HG02981 (cell line): Measurements from ENCODE around the gene LARP4.
"Not testable (repeated sequence)": the region's sequence is repeated elsewhere in the genome, so short reads cannot be mapped to it uniquely, and the experiment has no call there.

Source experiments
- ATAC-seq: cut with Tn5 transposase; IDR thresholded peaks from one replicate; pipeline ENCODE4 v1.9.1; 2021; ENCODE audit warnings: mild to moderate bottlenecking, moderate library complexity; ENCODE audit not compliant: unreplicated experiment

LARP4 gene

DNA sequence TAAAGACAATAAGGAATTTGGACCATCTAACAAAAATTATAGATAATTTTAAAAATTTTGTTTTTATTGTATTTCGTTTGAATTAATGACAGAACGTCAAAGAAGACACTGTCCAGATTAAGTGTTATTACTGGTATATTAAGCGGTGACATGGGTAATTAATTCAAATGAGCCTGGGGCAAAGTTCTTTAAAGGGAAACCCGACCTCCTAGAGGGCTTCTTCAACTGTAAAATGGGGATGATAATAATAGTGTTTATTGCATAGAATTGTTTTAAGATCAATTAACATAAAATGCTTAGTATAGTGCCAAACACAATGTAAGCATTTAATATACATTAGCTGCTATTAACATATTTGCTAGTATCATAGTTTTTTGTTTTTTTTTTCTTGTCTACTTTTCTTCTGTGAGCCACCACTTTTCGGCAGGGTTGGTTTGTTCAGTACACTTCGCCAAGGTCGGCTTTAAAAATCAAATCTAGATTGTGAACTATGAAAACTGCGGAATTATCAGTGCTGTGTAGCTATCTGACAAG lies 514 bp upstream of the LARP4 start:
- no peak for ATAC-seq

DNA sequence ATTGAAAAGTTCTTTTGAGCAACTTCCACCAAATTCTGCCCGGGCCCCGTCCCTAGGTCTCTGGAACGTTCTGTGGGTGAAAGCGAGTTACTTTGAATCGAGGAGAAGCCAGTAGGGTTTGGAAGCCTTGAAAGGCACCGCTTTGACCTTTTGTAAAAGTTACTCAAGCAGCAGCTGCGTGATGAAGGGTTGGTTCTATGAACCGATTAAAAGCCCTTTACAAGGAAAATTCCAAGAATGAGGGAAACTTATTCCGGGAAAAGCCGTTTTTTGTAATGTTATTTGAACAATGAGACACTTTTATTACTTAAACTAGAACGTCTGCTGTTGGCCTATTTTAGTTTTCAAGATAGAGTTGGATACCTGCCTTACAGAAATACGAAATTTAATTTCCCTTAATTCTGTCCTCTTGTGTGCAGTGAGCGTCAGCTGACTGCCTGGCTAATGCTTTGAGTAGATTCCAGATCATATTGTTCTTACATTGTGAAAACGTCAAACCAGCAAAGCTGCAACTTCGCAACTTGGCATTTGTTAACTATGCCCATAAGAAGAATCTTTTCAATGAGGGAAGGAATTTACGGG lies 906 bp downstream of the LARP4 start:
- ATAC-seq: no peak

DNA sequence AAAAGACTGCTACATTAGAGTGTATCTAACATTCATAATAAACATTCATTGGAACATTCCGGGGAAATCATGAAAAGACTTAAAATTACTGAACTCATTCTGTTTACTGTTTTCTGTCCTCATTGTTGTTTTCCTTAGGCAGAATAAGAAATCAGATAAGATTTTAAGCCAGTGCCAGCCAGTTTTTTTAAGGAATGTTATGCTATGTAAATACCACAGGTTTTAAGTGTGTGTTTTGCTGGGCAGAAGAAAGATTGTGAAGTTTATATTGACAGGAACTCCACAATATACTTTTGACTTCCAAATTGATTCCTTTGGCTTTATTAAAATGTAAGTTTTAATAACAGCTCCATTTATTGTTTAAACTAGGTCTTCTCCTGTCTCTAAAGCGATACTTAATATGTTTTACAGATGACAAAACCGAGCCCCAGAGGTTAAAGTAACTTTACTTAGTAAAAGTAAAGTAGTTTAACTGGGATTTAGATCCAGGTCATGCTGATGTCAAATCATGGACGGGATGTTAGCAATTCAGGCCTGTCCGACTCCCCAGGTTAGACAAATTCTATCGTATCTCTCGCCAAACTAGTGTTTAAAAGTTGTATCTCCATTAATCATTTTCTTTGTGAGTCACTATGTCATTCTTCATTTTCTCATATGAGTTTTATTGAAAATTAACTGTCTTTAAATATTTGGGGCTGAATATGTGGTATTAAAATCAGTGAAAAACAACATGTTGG lies 1.7 kb downstream of the LARP4 start:
- ATAC-seq: no peak

DNA sequence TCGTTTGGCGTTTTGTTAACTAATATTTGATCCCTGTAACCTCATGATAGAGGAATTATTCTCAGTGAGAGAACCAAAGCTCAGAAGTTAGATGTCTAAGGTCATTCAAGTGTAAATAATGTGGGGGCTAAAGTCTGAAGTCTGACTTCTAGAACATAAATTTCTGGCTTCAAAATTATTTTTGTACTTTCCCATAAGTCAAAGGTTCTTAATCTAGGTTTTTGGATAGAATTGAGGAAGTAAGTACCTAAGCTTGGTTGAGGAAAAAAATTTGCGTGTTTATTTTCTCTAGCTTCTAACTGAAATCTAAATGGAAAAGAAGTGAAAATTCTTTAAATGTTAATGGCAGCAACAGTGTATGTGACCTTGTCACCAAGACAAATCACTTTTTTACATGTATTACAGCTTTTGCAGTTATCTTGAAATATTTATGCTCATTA lies 2.3 kb downstream of the LARP4 start:
- ATAC-seq: no peak

DNA sequence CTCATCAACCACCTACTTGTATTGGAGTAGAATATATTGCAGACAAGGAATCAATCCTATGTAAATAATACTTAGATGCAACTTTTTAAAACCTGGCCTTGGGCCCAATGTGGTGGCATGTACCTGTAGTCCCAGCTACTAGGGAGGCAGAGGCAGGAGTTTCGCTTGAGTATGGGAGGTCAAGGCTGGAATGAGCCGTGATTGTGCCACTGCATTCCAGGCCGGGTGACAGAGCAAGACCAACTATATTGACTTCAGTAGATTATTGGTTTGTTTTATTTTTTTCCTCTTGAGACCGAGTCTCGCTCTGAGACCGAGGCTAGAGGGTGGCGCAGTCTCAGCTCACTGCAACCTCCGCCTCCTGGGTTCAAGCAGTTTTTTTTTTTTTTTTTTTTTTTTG lies 3.6 kb downstream of the LARP4 start:
- no peak for ATAC-seq

DNA sequence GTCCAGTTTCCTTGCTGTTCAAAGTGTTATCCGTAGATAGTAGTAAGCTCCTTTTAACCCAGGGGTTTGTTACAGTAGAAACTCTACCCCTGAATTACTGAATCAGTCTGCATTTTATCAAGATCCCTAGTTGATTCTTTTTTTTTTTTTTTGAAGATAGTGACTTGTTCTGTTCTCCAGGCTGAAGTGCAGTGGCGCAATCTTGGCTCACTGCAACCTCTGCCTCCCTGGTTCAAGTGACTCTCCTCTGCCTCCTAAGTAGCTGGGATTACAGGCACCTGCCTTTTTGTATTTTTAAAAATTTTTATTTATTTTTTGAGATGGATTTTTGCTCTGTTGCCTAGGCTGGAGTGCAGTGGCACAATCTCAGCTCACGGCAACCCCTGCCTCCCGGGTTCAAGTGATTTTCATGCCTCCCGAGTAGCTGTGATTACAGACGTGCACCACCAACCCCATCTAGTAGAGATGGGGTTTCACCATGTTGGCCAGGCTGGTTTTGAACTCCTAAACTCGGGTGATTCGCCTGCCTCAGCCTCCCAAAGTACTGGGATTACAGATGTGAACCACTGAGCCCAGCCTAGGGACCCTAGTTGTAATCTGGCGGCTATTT lies 10.5 kb downstream of the LARP4 start:
- no peak for ATAC-seq

DNA sequence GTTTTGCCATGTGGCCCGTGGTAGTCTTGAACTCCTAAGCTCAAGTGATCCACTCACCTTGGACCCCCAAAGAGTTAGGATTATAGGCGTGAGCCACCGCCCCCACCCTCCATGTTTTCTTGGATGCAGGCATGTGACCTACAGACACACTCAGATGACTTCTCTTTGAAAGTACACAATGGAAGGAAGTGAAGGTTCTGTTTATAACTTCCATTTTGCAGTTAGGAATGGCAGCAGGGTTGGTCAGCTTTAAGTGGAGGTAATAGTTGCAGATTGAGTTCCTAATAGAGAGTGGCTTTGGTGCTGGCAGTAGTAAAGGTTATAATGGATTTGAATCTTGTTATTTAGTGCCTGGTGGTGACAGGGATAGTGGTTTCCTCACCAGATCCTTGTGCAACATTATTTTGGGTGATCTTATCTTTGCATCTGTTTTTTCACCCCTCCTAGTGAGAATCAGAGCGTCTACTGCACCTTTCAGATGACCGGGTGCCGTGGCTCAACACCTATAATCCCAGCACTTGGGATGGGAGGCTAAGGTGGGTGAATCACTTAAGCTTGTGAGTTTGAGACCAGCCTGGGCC lies 15.3 kb downstream of the LARP4 start:
- no peak for ATAC-seq

DNA sequence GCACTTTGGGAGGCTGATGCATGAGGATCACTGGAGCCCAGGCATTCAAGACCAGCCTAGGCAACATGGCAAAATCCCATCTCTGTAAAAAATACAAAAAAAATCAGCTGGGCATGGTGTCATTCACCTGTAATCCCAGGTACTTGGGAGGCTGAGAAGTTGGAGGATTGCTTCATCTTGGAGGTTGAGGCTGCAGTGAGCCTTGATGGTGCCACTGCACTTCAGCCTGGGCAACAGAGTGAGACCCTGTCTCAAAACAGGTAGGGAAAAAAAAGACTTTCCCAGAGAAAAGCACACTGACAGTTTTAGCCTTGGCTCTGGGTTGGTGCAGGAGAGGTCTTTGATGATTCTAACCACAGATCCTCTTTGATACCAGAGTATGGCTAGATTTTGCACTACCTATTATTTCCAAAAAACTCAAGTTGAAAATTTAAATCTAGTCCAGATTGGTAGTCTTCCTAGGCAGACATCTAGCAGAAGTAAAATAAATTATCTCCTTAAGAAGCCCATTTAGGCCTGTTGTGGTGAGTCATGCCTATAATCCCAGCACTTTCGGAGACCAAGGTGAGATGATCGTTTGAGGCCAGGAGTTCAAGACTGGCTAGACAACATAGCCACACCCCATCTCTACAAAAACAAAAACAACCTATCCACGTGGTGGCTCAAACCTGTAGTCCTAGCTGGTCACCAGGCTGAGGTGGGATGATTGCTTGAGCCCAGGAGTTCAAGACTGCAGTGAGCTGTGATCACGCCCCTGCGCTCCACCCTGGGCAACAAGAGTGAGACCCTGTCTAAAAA lies 18.6 kb downstream of the LARP4 start:
- ATAC-seq: no peak

DNA sequence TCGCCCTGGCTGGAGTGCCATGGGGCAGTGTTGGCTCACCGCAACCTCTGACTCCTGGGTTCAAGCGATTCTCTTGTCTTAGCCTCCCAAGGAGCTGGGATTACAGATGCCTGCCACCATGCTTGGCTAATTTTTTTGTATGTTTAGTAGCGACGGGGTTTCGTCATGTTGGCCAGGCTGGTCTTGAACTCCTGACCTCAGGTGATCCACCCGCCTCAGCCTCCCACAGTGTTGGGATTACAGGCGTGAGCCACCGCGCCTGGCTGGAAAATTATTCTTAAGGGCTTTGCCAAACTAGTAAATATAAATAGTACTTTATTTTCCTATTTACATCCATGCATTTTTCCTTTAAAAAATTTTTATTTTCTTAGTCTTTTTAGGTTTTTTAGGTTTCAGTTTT lies 22.2 kb downstream of the LARP4 start:
- not testable (repeated sequence) for ATAC-seq

DNA sequence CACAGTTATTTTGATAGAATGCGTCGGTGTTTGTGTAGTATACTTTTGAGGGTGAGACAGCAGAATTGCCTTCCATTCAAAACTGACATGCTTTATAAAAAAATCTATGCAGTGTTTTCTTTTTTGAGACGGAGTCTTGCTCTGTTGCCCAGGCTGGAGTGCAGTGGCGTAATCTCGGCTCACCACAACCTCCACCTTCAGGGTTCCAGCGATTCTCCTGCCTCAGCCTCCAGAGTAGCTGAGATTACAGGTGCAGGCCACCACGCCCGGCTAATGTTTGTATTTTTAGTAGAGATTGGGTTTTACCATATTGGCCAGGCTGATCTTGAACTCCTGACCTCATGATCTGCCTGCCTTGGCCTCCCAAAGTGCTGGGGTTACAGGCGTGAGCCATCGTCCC lies 22.7 kb downstream of the LARP4 start:
- ATAC-seq: not testable (repeated sequence)

DNA sequence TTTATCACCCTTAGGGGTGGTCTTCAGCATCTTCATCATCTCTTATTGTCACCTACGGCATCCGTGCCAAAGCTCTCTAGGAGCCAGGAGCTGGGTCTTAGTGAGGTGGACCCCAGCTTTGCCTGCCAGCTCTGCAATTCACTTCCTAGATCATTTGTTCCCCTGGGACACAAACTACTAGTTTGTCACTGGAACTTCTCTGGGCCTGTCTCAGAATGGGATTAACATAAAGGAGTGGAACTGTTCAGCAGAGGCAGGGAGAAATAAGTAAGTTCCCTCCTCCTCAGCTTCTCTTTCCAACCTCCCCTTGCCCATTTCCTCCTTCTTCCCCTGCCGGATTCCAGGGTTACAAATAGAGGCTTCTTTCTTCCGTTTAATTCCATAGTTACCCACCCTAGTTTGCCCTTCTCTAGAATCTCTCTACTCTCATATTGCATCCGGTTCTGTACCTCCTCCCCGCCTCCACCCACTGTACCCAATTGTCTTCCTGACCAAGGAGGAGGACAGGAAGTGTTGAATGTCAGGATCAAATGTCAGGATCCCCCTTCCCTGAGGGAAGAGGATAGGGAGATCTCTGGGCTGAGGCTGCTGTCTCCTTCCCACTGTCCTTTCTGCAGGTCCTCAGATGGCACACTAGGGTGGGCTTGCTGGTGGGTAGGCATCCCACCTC lies 25.0 kb downstream of the LARP4 start:
- ATAC-seq: no peak

DNA sequence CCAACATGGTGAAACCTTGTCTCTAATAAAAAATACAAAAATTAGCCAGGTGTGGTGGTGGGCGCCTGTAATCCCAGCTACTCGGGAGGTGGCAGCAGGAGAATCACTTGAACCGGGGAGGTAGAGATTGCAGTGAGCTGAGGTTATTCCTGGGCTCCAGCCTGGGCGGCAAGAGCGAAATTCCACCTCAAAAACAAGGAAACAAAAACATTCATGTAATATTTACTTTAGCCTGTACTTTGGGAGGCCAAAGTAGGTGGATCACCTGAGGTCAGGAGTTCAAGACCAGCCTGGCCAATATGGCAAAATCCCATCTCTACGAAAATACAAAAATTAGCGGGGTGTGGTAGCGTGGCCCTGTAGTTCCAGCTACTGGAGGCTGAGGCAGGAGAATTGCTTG lies 31.0 kb downstream of the LARP4 start:
- not testable (repeated sequence) for ATAC-seq

DNA sequence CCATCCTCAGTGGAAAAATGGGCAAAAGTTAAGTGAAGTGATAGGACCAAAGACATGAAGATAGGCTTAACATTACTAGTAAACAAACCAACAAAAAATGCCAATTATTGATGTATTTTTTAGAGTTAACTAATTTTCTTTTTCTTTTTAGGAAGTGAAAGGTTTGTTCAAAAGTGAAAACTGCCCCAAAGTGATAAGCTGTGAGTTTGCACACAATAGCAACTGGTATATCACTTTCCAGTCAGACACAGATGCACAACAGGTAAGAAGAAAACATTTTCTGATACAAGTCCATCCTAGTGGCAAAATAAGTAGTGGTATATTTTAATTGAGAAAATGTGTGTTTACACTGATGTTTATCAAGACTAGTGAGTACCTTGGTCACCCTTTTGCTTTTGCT lies 39.6 kb downstream of the LARP4 start:
- no peak for ATAC-seq

DNA sequence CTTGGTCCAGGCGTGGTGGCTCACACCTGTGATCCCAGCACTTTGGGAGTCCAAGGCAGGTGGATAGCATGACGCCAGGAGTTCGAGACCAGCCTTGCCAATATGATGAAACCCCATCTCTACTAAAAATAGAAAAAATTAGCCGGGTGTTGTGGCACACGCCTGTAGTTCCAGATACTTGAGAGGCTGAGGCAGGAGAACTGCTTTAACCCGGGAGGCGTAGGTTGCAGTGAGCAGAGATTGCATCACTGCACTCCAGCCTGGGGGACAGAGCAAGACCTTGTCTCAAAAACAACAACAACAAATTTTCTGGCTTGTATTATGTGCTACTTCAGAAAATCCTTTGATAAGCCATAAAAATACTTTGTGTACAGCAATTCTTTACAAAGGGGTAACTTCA lies 41.1 kb downstream of the LARP4 start:
- no peak for ATAC-seq

DNA sequence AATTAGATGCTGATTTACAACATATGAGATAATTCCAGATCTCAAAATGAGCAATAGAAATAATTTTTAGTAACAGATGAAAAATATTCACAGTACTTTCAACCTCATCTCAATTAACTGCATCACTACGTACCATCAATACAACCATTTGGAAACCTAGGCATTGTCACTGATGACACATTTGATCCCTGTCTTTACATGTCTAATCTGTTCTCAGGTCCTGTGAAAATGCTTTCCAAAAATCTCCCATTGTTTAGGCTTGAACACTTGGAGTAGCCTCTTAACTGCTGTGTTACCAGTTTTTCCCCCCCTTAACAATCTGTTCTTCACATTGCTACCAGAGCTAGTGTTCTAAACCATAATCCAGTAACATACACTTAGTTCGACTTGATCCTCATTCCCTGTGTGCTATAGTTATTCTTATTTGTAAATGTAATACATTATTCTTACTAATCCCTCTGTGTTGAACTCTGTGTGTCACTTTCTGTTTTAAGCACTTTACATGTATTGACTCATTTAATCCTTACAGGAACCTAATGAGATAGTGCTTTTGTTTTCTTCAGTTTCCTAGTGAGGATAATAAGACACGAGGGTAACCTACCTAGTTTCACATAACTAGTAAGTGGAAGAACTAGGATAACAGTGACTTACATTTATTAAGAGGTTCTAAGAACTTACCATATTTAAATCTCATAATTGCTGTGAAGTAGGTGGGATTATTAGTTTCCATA lies 41.7 kb downstream of the LARP4 start:
- ATAC-seq: no peak

DNA sequence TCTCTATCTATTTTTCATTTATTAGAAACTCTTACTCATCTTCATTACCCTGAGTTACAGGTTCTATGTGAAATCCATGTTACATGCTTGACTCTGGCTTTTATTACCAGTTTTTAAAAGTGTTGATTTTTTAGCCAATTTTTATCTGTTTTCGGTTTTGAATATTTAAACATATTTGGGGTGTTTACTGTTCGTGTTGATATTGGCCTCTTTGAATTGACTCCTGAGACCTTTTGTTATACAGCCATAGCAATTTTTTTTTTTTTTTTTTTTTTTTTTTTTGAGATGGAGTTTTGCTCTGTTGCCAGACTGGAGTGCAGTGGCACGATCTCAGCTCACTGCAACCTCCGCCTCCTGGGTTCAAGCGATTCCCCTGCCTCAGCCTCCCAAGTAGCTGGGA lies 49.0 kb downstream of the LARP4 start:
- ATAC-seq: not testable (repeated sequence)

DNA sequence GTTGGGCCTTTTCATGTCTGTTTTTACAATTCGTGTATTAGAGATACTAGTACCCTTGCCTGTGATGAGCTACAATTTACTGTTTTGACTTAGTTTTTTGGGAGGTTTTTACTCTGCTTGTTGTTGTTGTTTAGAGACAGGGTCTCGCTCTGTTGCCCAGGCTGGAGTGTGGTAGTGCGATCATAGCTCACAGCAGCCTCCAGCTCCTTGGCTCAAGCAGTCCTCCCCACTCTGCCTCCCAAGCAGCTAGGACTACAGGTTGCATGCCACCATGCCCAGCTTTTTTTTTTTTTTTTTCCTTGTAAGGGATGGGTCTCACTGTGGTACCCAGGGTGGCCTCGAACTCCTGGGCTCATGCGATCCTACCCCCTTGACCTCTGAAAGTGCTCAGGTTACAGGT lies 52.1 kb downstream of the LARP4 start:
- no peak for ATAC-seq

DNA sequence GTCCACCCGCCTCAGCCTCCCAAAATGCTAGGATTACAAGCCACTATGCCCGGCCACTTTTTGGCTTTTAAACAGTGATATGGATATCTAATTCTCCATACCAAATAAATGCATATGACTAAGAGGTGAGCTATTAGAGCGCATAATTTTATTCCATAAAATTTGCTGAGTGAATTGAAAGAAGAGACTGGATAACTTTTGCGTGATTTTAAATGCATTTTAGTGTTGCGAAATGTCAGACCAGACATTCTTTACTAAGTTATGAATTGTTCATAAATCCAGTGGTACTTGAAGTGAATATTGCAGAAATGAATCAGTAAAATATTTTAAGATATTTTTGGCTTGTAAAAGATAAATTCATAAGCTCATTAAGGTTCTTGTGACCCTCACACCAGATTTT lies 53.2 kb downstream of the LARP4 start:
- ATAC-seq: no peak

DNA sequence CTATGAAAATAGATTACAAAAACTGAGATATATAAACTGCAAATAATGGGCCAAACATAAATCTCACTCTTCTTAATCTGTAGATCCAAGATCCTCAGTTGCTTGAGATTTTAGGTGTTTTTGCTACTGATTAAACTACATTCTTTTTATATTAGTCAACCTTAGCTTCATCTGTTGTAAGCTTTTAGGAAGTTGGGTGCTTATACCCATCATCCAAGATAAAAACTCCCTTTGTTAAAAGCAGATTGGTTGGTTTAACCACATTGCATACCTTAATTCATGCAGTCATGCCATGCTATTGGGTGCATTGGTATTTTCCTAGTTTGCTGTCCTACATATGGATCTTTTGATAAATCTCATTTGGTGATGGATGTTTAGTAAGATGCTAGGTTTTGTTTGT lies 57.9 kb downstream of the LARP4 start:
- no peak for ATAC-seq

DNA sequence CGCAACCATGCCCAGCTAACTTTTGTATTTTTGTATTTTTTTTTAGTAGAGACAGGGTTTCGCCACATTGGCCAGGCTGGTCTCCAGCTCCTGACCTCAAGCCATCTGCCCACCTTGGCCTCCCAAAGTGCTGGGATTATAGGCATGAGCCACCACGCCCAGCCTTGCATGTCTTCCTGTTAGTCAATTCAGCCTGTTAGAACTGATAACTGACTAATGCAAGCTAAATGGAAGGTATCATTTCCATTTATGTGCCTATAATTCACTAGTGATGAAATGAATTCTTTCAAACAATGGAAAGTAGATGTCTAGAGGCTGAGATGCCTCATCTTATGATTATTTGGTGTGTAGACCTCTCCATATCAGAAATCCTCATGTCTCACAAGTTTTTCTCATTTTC lies 66.8 kb downstream of the LARP4 start:
- ATAC-seq: no peak
